Measurements from ENCODE around the gene ZNF90. TPM values are rescaled to one million over a fixed set of nuclear protein-coding genes. Genes with fewer than 3 reads are reported as not detected.

The ZNF90 gene
- total RNA-seq, 1 experiment from 2014 or later = 0.40 TPM

DNA sequence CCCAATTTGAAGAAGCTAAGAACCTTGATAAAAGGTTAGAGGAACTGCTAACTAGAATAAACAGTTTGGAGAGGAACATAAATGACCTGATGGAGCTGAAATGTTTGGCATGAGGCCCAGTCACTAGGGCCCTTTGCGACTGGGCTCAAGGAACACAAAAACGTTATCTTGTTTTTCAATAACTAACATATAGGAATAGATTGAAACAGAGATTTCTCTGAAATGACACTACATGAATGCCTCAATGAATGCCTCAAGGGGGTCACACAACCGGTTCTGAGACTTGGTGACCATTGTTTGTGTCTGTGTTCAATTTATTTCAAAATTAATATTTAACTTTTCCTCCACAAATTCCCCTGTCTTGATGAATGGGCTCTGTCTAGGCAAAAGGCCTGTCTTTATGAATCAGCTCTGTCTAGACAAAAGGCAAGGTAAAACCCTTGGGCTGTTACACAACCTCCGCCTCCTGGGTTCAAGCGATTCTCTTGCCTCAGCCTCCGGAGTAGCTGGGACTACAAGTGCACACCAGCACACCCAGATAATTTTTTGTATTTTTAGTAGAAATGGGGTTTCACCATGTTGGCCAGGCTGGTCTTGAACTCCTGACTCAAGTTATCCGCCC, 88.3 kb downstream of the ZNF90 start:
- no peaks in the 10 kb centered on the region for H3K27me3 ChIP-seq
- H3K4me3 ChIP-seq = no peak overlapping the region
- H3K9me3 ChIP-seq = peaks cover 16% of the 10 kb centered on the region
- DNase-seq = no peak
- peaks cover 34% of the 10 kb centered on the region for H3K36me3 ChIP-seq

GRCh38 chr19:20167020-20167644, 89.3 kb downstream of the ZNF90 start, which contains the start of gene ZNF486:
Gene ZNF486, plus strand, starts transcription at chr19:20167214. Its CDS starts 117 bp downstream, at chr19:20167331.
- Histone ChIP-seq H3K9me3 (peaks cover 10% of the 10 kb centered on the region), H3K4me3 (peak within 1 kb of the TSS; percentile 74), H3K36me3 (peaks cover 43% of the 10 kb centered on the region), H3K27me3 (no peaks in the 10 kb centered on the region)
- DNase-seq = peak; percentile 99

DNA sequence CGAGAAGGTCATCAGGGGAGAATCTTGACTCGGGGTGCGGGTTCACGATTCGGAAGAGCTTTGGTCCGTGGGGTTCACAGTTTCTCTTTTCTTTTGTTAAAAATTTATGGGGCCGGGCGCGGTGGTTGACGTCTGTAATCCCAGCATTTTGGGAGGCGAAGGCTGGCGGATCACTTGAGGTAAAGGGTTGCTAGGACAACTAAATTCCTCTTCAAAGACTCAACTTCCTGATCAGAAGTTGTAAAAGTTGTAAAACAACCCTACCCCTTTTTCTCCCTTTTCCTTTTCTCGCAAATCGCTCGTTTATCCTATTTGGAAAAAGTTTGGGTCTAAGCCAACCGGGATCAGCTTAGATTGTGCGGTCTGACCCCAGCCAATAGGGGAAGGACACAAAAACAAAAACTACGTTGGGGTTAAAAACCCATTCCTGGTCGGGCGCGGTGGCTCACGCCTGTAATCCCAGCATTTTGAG, 89.9 kb downstream of the ZNF90 start:
- no peaks in the 10 kb centered on the region for H3K27me3 ChIP-seq
- no peak for DNase-seq
- peaks cover 8% of the 10 kb centered on the region for H3K9me3 ChIP-seq
- peaks cover 49% of the 10 kb centered on the region for H3K36me3 ChIP-seq
- peak overlapping the region; percentile 74 for H3K4me3 ChIP-seq

Other genes with a start within 250 kb of the ZNF90 start
- 1.1 and 4.3 TPM in 2 replicates for gene ZNF253, start 212.1 kb upstream of the ZNF90 start, total RNA-seq (2014; rRNA removed; shearing (Covaris generic); ENCODE audit: low replicate concordance)
- 2.0 and 8.2 TPM in 2 replicates for gene ZNF93, start 177.1 kb upstream of the ZNF90 start, total RNA-seq (2014; rRNA removed; shearing (Covaris generic); ENCODE audit: low replicate concordance)
- gene ZNF682, start 38.5 kb upstream of the ZNF90 start, total RNA-seq (2014; rRNA removed; shearing (Covaris generic); ENCODE audit: low replicate concordance) = 1.1 and 2.9 TPM in 2 replicates
- 7.7 and 14.7 TPM in 2 replicates for gene ZNF486, start 89.2 kb downstream of the ZNF90 start, total RNA-seq (2014; rRNA removed; shearing (Covaris generic); ENCODE audit: low replicate concordance)